Activated CD8-positive, alpha-beta memory T cell treated with anti-CD3 and anti-CD28 coated beads, Interleukin-2, amount 10 ng/mL, durations not matched to agents 7 days and 5 days (primary cell): ENCODE results near the gene NRCAM. TPM values are rescaled to one million over a fixed set of nuclear protein-coding genes. Genes with fewer than 3 reads are reported as not detected.

Experiments
- ATAC-seq: fragments of 150-1000 bp; cut with Tn5 transposase; one replicate; pipeline ENCODE4 v1.10.0; 2021; ENCODE audit warnings: moderate library complexity
- CTCF ChIA-PET: fragments of 350-600 bp; sonication (Branson Sonifier 250); formaldehyde crosslinking; loops from one replicate; lab custom pipeline; 2021; ENCODE audit warnings: antibody characterized with exemption; lab: Charles Lee
- DNase-seq: peaks from one replicate; pipeline ENCODE4 v3.0.0-alpha.2; 2020
- H3K27ac Mint-ChIP-seq: one replicate; pipeline ENCODE4 v1.8.0; 2021; ENCODE audit warnings: mild to moderate bottlenecking, mixed read lengths
- H3K27me3 Mint-ChIP-seq: one replicate; pipeline ENCODE4 v1.8.0; 2021; ENCODE audit warnings: mixed read lengths
- H3K36me3 Mint-ChIP-seq: one replicate; pipeline ENCODE4 v1.8.0; 2021; ENCODE audit warnings: mild to moderate bottlenecking, mixed read lengths
- H3K4me1 Mint-ChIP-seq: one replicate; pipeline ENCODE4 v1.8.0; 2021; ENCODE audit warnings: mixed read lengths
- H3K4me3 Mint-ChIP-seq: one replicate; pipeline ENCODE4 v1.8.0; 2021; ENCODE audit warnings: mild to moderate bottlenecking, moderate library complexity, mixed read lengths
- H3K9me3 Mint-ChIP-seq: one replicate; pipeline ENCODE4 v1.8.0; 2022; ENCODE audit warnings: low read depth, mixed read lengths
- total RNA-seq, 2 experiments: library from RNA; stranded (reverse); gene quantifications; one replicate each; pipeline ENCODE4 v1.2.3, GENCODE V29; 2021

The NRCAM gene
- total RNA-seq, 2 experiments from 2014 or later = 0.35 TPM; not detected in 1

DNA sequence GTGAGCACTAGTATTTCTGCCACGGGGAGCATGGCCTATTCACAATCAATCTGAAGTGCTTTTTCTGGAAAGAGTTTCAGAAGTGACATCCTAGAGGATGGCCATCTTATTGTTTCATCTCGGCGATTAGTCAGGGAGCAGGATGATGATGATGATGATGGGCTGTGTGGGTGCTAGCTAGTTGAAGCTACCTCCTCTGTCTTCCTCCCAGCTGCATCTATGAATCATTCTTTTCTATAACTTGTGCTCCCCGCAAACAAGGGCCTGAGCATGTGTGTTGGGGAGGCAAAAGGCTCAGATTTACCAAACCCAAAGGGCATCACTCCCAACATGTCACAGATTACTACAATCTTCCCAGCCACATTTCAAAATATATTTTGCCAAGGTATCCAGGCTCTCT is 207.4 kb downstream of the NRCAM start:
- H3K4me3 Mint-ChIP-seq = no peak overlapping the region
- DNase-seq (no peak), ATAC-seq (no peak)
- H3K9me3 Mint-ChIP-seq = no peaks in the 10 kb centered on the region
- CTCF ChIA-PET = no interaction called here
- H3K27me3 Mint-ChIP-seq = peaks cover 2% of the 10 kb centered on the region
- H3K36me3 Mint-ChIP-seq = no peaks in the 10 kb centered on the region
- no peak overlapping the region for H3K27ac Mint-ChIP-seq
- H3K4me1 Mint-ChIP-seq = no peaks in the 10 kb centered on the region

DNA sequence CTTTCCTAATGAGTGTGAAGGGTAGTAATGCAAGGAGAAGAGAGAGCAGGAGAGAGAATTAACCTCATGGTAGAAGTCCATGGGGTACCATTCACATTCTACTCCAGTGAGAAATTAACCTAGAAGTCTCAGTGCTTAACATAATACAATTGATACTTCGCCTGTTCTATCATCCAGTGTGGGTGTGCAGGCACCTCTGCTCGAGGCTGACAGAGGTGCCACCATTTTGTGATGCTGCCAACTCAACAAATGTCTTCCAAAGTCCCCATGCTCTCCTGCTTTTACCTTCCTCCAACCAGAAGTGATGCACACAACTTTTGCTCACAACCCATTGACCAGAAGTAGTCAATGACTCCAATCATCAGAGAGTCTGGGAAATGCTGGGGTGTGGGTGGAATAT is 207.8 kb downstream of the NRCAM start:
- CTCF ChIA-PET = no interaction called here
- no peaks in the 10 kb centered on the region for H3K9me3 Mint-ChIP-seq
- H3K27ac Mint-ChIP-seq = no peak overlapping the region
- H3K4me1 Mint-ChIP-seq = no peaks in the 10 kb centered on the region
- no peak for ATAC-seq
- H3K4me3 Mint-ChIP-seq = no peak overlapping the region
- peaks cover 2% of the 10 kb centered on the region for H3K27me3 Mint-ChIP-seq
- no peaks in the 10 kb centered on the region for H3K36me3 Mint-ChIP-seq
- no peak for DNase-seq

DNA sequence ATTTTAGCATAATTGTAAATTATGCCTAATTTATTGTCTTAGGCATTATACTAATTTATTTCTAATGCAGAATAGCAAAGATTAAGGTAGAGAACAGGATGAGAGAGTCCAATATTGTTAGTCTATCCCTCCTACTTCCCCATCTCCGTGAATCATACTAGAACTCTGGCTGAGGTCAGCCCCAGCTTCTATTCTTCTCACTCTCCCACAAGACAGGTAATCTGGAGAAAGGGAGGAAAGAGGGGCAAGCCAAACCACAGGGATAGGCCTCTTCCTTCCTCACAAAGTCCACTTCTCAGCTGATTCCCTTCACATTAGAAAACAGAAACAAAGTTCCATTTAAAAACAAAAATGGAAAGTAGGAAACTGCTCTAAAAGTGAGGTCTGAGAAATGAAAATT is 208.6 kb downstream of the NRCAM start:
- DNase-seq = no peak
- H3K9me3 Mint-ChIP-seq = no peaks in the 10 kb centered on the region
- H3K4me3 Mint-ChIP-seq = no peak overlapping the region
- peaks cover 2% of the 10 kb centered on the region for H3K27me3 Mint-ChIP-seq
- no peaks in the 10 kb centered on the region for H3K4me1 Mint-ChIP-seq
- no peak overlapping the region for H3K27ac Mint-ChIP-seq
- no peaks in the 10 kb centered on the region for H3K36me3 Mint-ChIP-seq
- ATAC-seq = no peak
- CTCF ChIA-PET = no interaction called here

DNA sequence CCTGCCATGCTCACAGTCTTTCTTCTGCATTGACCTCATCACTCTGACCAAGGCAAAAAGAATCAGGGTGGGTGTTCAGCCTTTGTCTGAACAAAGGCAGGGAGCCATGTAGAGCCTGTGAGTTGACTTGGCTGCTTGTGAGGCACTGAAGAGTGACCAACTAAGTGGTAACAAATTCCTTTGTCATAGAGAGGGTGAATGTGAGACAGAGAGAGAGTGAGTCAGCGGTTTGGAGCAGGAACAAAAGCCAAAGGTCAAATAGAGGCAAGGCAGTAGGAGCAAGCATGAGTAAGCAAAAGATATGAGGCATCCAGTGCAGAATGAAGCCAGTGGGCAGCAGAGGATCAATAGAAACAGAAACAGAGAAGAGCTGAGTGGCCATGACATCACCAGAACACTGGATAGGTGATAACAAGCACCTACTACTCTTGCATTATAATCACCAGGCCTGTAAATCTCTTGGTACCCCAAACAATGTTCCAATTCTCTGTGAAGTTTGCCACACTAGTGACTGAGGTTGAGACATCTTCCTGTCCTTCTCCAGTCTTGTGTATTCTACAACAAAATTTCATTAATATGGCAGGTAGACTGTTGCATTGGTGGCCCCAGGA is 209.9 kb downstream of the NRCAM start:
- CTCF ChIA-PET = no interaction called here
- DNase-seq (no peak), ATAC-seq (no peak)
- no peak overlapping the region for H3K27ac Mint-ChIP-seq
- no peaks in the 10 kb centered on the region for H3K4me1 Mint-ChIP-seq
- peaks cover 1% of the 10 kb centered on the region for H3K27me3 Mint-ChIP-seq
- no peaks in the 10 kb centered on the region for H3K9me3 Mint-ChIP-seq
- no peak overlapping the region for H3K4me3 Mint-ChIP-seq
- H3K36me3 Mint-ChIP-seq = no peaks in the 10 kb centered on the region

DNA sequence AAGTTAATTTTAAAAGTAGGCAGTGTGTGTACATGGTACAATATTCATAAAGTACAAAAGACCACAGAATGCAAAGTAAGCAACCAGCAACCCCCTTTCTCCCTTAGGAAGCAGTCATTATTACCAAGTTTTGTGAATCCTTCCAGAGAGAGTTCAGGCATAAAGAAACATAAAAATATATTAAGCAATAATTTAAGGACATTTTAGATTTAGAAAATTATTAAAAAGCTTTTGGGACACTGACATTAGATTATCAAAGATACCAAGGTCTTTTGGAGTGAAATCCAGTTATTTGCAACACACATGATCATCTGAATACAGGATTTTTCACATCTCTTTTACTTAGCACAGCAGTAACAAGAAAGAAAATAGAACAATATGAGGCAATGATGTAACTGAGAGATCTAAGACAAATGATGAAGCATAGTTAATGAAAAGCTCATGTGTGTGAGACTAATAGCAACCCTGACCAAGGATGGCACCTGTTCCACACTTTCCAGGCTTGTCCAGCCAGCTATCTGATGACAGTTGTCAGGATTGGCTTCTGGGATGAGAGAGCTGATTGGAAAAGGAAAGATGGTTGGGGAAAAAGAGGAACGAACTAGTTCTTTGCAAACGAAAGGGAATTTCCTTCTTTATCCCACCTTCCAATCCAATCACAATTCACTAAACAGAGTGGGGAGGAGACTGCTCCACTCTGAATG is 210.6 kb downstream of the NRCAM start:
- no peaks in the 10 kb centered on the region for H3K27me3 Mint-ChIP-seq
- H3K4me1 Mint-ChIP-seq = no peaks in the 10 kb centered on the region
- H3K27ac Mint-ChIP-seq = no peak overlapping the region
- H3K4me3 Mint-ChIP-seq = no peak overlapping the region
- ATAC-seq = no peak
- no peaks in the 10 kb centered on the region for H3K36me3 Mint-ChIP-seq
- DNase-seq = no peak
- CTCF ChIA-PET = no interaction called here
- no peaks in the 10 kb centered on the region for H3K9me3 Mint-ChIP-seq

DNA sequence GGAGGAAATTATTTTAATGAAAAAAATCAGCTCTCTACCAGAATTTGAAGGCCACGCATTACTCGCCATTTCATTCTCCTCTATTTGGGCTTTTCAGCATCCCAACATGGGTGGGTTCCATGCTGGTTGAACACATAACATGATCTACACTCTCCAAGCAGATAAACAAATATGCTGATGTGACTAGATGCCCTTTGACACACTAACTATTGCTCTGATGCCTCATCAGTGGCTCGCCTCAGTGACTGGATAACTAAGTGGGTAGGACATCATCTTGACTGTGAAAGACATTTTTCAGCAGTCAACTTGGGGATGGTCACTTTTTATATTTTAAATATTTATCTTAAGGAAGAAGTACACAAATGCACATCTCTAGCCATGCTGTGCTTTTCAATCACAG is 212.1 kb downstream of the NRCAM start:
- no peak for ATAC-seq
- Mint-ChIP-seq H3K36me3 (no peaks in the 10 kb centered on the region), H3K27me3 (peaks cover 3% of the 10 kb centered on the region), H3K4me1 (no peaks in the 10 kb centered on the region), H3K27ac (no peak overlapping the region), H3K9me3 (no peaks in the 10 kb centered on the region), H3K4me3 (no peak overlapping the region)
- CTCF ChIA-PET = no interaction called here
- DNase-seq = no peak

DNA sequence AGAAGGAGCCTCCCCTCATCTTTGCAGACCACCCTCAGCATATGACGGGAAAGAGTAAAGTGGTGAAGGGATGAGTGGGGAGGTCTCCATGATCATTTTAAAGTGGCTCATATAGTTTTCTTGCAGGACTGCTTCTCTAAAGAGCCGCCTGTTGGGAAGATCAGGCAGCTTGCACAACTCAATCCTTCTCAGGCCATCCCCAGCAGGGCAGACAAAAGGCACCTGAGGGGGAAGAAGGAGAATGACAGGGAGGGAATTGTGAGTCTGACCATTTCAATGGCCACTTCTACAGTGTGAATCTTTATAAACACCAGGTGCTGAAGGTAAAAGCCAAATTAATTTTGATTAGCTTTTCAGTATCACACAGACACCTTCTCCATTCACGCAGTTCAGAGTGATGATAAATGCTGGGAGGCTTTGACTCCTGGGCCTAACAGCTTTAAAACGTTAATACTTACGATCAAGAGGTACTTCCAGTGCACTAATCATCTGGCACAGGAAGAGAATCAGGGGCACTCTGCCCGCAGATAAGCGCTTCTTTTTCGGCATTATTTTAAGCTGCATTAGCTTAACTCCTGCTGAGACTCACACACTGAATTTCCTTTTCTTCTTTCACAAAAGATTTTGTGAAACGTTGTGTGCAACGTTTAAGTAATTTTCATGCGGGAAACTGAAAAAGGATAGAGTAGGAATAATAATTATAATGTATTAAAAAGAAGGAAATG is 216.6 kb downstream of the NRCAM start:
- Mint-ChIP-seq H3K4me1 (no peaks in the 10 kb centered on the region), H3K4me3 (no peak overlapping the region), H3K27me3 (peaks cover 9% of the 10 kb centered on the region), H3K9me3 (no peaks in the 10 kb centered on the region), H3K36me3 (no peaks in the 10 kb centered on the region), H3K27ac (no peak overlapping the region)
- DNase-seq = no peak
- CTCF ChIA-PET = no interaction called here
- ATAC-seq = no peak

DNA sequence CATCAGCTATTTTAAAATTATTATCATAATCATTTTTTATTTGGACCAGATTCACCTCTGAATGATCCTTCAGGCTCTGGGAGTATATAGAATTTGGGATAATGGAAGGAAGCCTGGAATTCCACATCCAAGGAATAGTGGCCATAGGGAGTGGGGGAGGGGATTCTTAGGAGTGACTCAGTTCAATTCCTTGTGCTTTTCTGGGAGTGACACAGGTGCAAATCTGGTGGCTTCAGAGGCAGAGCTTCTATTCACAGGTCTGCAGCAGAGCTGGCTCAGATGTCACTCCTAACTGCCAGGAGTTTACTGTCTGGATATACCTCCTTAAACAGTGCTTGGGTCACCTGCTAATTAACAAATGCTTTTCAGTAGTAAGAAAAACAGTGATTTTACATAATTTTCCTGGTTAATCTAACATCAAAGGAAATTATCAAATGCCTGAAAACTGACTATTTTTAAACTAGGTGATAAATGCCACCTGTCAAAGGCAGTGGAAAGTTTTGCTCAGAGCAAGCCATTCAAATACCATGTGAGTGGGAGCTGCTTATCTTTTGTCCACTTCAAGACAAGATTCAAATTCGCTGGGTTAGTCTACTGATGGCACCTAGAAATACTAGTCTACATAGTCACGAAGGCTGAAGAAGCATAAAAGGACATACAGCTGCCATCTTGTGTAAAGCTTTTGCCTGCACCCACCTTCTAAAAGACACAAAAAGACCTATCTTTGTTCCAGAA is 219.4 kb downstream of the NRCAM start:
- H3K27me3 Mint-ChIP-seq = peaks cover 12% of the 10 kb centered on the region
- ATAC-seq (no peak), DNase-seq (no peak)
- no peaks in the 10 kb centered on the region for H3K4me1 Mint-ChIP-seq
- H3K4me3 Mint-ChIP-seq = no peak overlapping the region
- H3K36me3 Mint-ChIP-seq = no peaks in the 10 kb centered on the region
- no peaks in the 10 kb centered on the region for H3K9me3 Mint-ChIP-seq
- CTCF ChIA-PET = interaction anchor here (1.2 kb wide), 1 partner anchor 10 kb away, joined by 4 read pairs; no protein-coding TSS in a partner anchor
- no peak overlapping the region for H3K27ac Mint-ChIP-seq

DNA sequence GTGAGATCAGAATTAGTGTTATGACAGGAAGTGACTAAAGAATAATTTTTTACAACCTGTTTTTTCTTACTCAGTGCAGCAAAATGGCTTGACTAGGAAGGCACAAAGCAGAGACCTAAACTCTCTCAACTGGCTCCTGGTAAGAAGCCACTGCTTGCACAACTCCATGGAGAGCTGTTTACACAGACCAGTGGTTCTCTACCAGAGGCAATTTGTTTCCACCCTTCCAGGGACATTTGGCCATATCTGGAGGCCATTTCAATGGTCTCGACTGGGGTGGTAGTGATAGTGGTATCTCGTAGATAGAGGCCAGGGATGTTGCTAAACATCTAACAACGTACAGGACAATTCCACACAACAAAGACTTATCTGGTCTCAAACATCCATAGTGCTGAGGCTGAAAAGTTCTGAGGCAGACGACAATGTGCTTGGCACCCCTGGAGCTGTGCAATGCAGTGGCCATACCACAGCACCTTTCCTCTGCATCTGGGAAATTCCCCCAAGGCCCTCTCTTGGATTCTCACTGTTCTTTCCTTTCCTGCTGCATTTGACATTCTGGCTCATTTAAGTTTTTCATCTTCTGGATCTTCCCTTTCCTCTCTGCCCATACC is 220.7 kb downstream of the NRCAM start:
- Mint-ChIP-seq H3K4me1 (no peaks in the 10 kb centered on the region), H3K27me3 (peaks cover 12% of the 10 kb centered on the region), H3K9me3 (no peaks in the 10 kb centered on the region), H3K4me3 (no peak overlapping the region), H3K27ac (no peak overlapping the region), H3K36me3 (no peaks in the 10 kb centered on the region)
- CTCF ChIA-PET = interaction anchor here (1.2 kb wide), 1 partner anchor 9 kb away, joined by 4 read pairs; no protein-coding TSS in a partner anchor
- DNase-seq (no peak), ATAC-seq (no peak)

DNA sequence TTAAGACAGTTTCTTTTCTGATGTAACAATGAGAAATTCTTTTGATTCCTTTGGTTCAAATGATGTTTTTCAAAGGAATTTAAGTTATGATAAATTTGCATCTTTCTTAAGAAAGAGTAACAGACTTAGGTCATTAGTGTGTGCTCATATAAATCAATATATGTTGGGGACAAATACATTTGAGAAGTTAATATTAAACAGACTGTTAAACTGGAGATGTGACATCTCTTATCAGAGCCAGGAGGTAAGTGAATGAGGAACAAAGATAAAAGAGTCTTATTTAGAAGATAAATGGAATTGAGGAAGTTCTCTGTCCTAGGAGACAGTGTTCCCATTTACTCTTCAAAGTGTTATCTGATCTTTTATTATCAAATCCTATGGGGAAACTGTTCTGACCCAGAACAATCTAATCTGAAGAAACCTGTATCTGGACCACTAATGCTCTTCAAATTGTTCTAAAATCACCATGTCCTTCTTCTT is 221.2 kb downstream of the NRCAM start:
- H3K4me3 Mint-ChIP-seq = no peak overlapping the region
- H3K36me3 Mint-ChIP-seq = no peaks in the 10 kb centered on the region
- no peak overlapping the region for H3K27ac Mint-ChIP-seq
- no peaks in the 10 kb centered on the region for H3K9me3 Mint-ChIP-seq
- no peaks in the 10 kb centered on the region for H3K4me1 Mint-ChIP-seq
- no peak for DNase-seq
- CTCF ChIA-PET = no interaction called here
- ATAC-seq = no peak
- peaks cover 12% of the 10 kb centered on the region for H3K27me3 Mint-ChIP-seq

DNA sequence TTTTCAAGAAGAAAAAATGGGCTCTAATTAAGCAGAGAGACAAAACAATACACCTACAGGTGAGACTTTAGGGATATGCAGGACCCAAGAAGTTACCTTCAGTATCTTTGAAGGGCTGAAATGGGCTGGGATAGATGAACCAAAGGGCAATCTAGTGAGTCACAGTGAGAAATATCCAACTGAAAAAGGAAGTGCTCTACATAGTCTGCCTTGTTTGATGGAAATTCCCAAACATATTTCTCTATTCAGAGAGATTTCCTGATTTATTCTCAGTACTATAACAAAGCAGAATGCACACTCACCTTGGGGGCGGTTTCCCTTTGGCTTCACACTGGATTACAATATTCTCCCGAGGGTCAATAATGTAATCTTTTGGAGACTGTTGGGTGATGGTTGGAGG is 222.0 kb downstream of the NRCAM start:
- Mint-ChIP-seq H3K36me3 (no peaks in the 10 kb centered on the region), H3K27ac (no peak overlapping the region), H3K4me1 (no peaks in the 10 kb centered on the region), H3K4me3 (no peak overlapping the region), H3K9me3 (no peaks in the 10 kb centered on the region), H3K27me3 (peaks cover 11% of the 10 kb centered on the region)
- DNase-seq = no peak
- no peak for ATAC-seq
- CTCF ChIA-PET = no interaction called here

DNA sequence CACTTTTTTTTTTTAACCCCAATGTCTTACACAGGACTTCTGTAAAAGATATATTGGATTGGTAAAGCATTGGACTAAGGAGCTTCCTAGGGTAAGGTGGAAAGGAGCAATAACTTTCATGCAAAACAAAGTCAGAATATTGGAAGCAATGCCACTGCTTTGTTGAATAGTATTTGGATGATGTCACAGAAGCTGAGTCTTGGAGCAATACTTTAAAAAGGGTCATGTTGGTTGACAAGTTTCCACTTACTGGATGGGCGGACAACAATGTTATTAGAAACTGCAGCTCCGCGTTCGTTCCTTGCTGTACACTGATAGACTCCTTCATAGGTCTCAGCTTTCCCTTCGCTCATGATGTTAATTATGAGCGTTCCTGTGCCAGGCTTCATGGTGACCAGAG is 224.2 kb downstream of the NRCAM start:
- CTCF ChIA-PET = no interaction called here
- no peak for DNase-seq
- Mint-ChIP-seq H3K4me3 (no peak overlapping the region), H3K27ac (no peak overlapping the region), H3K9me3 (no peaks in the 10 kb centered on the region), H3K4me1 (no peaks in the 10 kb centered on the region), H3K36me3 (no peaks in the 10 kb centered on the region), H3K27me3 (peaks cover 7% of the 10 kb centered on the region)
- ATAC-seq = no peak

DNA sequence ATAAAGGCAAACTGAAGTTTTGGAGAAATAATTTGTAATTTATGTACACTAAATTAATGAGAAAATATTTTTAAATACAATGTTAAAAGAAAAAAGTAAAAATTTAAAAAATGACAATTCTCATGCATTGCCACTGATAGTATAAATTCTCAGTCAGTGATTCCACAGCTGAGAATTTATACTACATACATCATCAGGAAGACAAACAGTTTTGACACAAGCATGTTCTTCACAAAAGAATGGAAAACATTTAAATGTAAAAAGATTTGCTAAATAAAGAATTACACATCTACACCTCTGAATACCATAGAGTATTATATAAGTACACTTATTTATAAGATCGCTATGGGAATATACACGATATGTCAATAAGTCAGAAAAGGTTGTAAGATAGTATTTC is 225.0 kb downstream of the NRCAM start:
- no peak for ATAC-seq
- Mint-ChIP-seq H3K4me3 (no peak overlapping the region), H3K27me3 (peaks cover 12% of the 10 kb centered on the region), H3K9me3 (no peaks in the 10 kb centered on the region), H3K4me1 (no peaks in the 10 kb centered on the region), H3K36me3 (no peaks in the 10 kb centered on the region), H3K27ac (no peak overlapping the region)
- CTCF ChIA-PET = no interaction called here
- no peak for DNase-seq
